Vagina (tissue), 2 donors: ENCODE data around the gene NUP62.

Experiments used
- POLR2AphosphoS5 ChIP-seq, 2 donors: sonication (generic); formaldehyde crosslinking; IDR thresholded peaks; one replicate each; pipeline ENCODE4 v1.9.0; 2017; ENCODE audit warnings: antibody characterized with exemption in 2 of 2, mild to moderate bottlenecking in 2 of 2, low read depth in 1 of 2; ENCODE audit not compliant: insufficient read depth in 1 of 2
- TF ChIP-seq, protein P1 (sequence below), 3 experiments: fragments of 450-650 bp in 2 of 3; fragments of 200-600 bp in 1 of 3; sonication (generic) in 1 of 3; IDR thresholded peaks; one replicate each; pipeline ENCODE4 v1.5.1; 2017 to 2019; ENCODE audit warnings: antibody characterized with exemption in 3 of 3, mild to moderate bottlenecking in 2 of 3, moderate library complexity in 2 of 3

DNA sequence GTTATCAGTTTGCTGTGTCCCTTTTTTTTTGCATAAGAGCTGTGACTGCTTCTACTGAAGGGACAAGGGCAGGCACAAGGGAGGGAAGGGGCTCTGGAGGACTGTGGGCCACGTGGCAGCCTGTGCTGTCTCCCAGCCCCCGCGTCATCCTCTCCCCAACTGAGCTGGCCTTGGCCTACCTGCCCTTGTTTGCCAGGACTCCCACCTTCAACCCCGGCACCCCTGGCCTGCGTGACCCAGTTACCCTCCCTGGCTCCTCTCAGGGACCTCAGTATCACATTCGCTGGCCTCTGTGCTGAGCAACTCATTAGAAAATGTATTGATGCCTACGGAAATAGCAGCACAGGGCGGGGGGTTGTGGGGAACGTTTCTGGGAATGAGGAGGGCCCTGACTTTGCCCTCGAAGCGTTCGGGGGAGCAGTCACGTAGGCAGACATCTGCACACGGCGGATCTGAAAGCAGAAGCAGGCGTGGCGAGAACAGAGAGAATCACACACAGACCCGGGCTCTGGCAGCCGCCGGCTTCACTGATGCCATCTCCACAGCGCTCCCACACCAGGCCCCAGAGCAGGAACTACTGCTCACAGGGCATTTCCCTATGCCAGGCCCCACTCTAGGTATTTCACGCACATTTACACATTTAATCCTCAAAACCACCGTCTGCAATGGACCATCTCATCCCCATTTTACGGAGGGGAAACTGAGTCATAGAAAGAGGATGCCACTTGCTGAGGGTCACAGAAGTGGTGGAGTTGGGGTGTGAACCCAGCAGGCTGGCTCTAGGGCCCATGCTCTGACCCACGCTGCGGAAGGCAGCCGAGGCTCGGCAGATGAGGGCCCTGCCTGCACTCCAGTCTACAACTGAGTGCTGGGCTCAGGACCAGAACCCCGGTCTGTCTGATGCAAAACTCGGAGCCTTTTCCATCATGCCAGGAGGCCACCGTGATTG lies 6.0 kb downstream of the NUP62 start:
- TF ChIP-seq POLR2AphosphoS5 (IDR thresholded peaks at IDR 0.05; ENCODE audit: insufficient read depth in 1 of 2, low read depth in 1 of 2) = no peak
- TF ChIP-seq, protein P1, sequence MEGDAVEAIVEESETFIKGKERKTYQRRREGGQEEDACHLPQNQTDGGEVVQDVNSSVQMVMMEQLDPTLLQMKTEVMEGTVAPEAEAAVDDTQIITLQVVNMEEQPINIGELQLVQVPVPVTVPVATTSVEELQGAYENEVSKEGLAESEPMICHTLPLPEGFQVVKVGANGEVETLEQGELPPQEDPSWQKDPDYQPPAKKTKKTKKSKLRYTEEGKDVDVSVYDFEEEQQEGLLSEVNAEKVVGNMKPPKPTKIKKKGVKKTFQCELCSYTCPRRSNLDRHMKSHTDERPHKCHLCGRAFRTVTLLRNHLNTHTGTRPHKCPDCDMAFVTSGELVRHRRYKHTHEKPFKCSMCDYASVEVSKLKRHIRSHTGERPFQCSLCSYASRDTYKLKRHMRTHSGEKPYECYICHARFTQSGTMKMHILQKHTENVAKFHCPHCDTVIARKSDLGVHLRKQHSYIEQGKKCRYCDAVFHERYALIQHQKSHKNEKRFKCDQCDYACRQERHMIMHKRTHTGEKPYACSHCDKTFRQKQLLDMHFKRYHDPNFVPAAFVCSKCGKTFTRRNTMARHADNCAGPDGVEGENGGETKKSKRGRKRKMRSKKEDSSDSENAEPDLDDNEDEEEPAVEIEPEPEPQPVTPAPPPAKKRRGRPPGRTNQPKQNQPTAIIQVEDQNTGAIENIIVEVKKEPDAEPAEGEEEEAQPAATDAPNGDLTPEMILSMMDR (IDR thresholded peaks at IDR 0.05) = no peak
